Endothelial cell of umbilical vein (primary cell): ENCODE data around the gene CYTIP.

Source experiments
- CTCF ChIP-seq, 2 donors: IDR thresholded peaks; 1 replicate in 1 of 2; 2 replicates in 1 of 2; pipeline ENCODE4 v1.5.1; 2011; ENCODE audit warnings: low read length in 2 of 2, mild to moderate bottlenecking in 2 of 2, moderate library complexity in 2 of 2, control low read depth in 1 of 2, inconsistent platforms in 1 of 2, low read depth in 1 of 2; ENCODE audit not compliant: insufficient read depth in 1 of 2; ENCODE audit errors: extremely low read depth in 1 of 2
- EZH2 ChIP-seq: IDR thresholded peaks from 2 replicates; pipeline ENCODE4 v1.6.1; 2012; ENCODE audit warnings: borderline replicate concordance, low read depth, mild to moderate bottlenecking, moderate library complexity, low read length, inconsistent platforms; ENCODE audit not compliant: severe bottlenecking
- MAX ChIP-seq: IDR thresholded peaks from 2 replicates; pipeline ENCODE4 v1.6.1; 2011; ENCODE audit not compliant: insufficient read depth, insufficient read length
- POLR2A ChIP-seq: IDR thresholded peaks from 2 replicates; pipeline ENCODE4 v1.6.1; 2012; ENCODE audit warnings: low read depth, mild to moderate bottlenecking, control low read depth, low read length
- POLR2AphosphoS5 ChIP-seq: IDR thresholded peaks from 2 replicates; pipeline ENCODE4 v1.6.1; 2012; ENCODE audit warnings: low read depth, mild to moderate bottlenecking, control low read depth, low read length, moderate library complexity; ENCODE audit not compliant: insufficient read depth

- no peak for TF ChIP-seq CTCF (IDR thresholded peaks at IDR 0.05; ENCODE audit: extremely low read depth in 1 of 2, insufficient read depth in 1 of 2, low read depth in 1 of 2, low read length in 2 of 2)
- no peak for TF ChIP-seq POLR2A
- no peak for TF ChIP-seq MAX
- no peak for TF ChIP-seq POLR2AphosphoS5
- TF ChIP-seq EZH2: no peak
Observed at GRCh38 chr2:157424374-157424773, 19.5 kb downstream of the CYTIP start.
